ENCODE results near the gene TUBD1.
"Not testable (repeated sequence)": the region's sequence is repeated elsewhere in the genome, so short reads cannot be mapped to it uniquely, and the experiment has no call there.

Gene TUBD1

DNA sequence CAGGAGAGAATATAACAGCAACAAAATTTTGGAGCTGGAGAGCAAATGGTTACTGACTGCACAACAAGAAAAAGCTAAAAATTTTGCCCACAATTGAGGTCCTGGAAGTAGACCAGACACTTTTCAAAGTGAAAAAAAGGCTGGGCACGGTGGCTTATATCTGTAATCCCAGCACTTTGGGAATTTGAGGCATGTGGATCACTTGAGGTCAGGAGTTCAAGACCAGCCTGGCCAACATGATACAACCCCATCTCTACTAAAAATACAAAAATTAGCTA is 22.9 kb downstream of the TUBD1 start:
- DNase-seq (ENCODE audit: insufficient read length) = no peak
- FAIRE-seq = no peak
- TF ChIP-seq POLR2A (IDR thresholded peaks at IDR 0.05; ENCODE audit: low read depth, low read length) = no peak
- TF ChIP-seq POLR2AphosphoS5 (IDR thresholded peaks at IDR 0.05; ENCODE audit: low read depth, low read length) = no peak
- no peak for TF ChIP-seq TAF1 (IDR thresholded peaks at IDR 0.05; ENCODE audit: borderline replicate concordance, low read depth, low read length)

- no peak for DNase-seq (ENCODE audit: insufficient read length)
- no peak for FAIRE-seq
- TF ChIP-seq POLR2AphosphoS5 (IDR thresholded peaks at IDR 0.05; ENCODE audit: low read depth, low read length) = no peak
- TF ChIP-seq TAF1 (IDR thresholded peaks at IDR 0.05; ENCODE audit: borderline replicate concordance, low read depth, low read length) = no peak
- no peak for TF ChIP-seq POLR2A (IDR thresholded peaks at IDR 0.05; ENCODE audit: low read depth, low read length)
These were observed 29.1 kb downstream of the TUBD1 start for GRCh38 chr17:59863616-59864015.

- FAIRE-seq (peak; percentile 17), DNase-seq (ENCODE audit: insufficient read length) (no peak)
- TF ChIP-seq POLR2A (IDR thresholded peaks at IDR 0.05; ENCODE audit: low read depth, low read length) (no peak), TAF1 (IDR thresholded peaks at IDR 0.05; ENCODE audit: borderline replicate concordance, low read depth, low read length) (no peak), POLR2AphosphoS5 (IDR thresholded peaks at IDR 0.05; ENCODE audit: low read depth, low read length) (no peak)
These were observed 33.2 kb downstream of the TUBD1 start for GRCh38 chr17:59859444-59860025.

DNA sequence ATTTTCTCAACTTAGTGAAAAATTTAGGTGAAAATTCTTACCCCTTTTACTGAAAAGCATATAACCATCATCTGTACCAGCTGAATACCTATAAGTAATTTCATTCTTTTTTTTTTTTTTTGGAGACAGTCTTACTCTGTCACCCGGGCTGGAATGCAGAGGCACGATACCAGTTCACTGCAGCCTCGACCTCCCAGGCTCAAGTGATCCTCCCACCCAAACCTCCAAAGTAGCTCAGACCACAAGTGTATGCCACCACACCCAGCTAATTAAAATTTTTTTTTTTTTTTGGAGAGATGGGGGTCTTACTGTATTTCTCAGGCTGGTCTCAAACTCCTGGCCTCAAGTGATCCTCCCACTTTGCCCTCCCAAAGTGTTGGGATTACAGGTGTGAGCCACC is 33.8 kb downstream of the TUBD1 start:
- TF ChIP-seq POLR2A (IDR thresholded peaks at IDR 0.05; ENCODE audit: low read depth, low read length) (no peak), POLR2AphosphoS5 (IDR thresholded peaks at IDR 0.05; ENCODE audit: low read depth, low read length) (no peak), TAF1 (IDR thresholded peaks at IDR 0.05; ENCODE audit: borderline replicate concordance, low read depth, low read length) (no peak)
- no peak for FAIRE-seq
- DNase-seq (ENCODE audit: insufficient read length) = no peak

DNA sequence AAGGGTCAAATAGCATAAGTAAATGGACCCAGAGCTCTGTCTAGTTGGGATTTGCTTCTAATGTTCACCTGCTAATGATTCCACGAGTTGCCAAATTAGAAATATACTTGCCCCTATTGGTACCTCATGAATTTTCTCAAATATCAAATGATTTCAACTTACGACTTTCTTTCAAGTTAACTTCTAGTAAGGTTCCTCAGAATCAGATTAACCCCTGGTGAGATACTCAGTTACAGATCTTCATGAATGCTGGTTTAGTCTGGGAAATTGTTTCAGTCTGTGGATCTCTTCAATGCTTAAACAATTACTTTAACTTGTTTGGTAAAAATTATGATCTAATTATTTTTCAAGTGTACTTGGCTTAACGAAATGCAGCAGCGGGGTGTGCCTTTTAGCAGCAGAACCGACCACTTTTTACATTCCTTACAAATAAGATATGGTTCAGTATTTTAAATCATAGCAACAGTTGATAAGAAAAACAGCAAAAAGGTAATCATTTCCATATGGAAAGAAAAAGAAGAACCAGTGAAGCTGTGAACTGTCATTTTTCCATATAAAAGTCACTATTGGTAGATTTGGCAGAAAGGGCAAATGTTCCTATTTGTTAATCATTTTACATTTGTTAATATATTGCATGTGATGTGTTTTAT is 34.5 kb downstream of the TUBD1 start:
- no peak for FAIRE-seq
- no peak for DNase-seq (ENCODE audit: insufficient read length)
- TF ChIP-seq TAF1 (IDR thresholded peaks at IDR 0.05; ENCODE audit: borderline replicate concordance, low read depth, low read length) = no peak
- TF ChIP-seq POLR2AphosphoS5 (IDR thresholded peaks at IDR 0.05; ENCODE audit: low read depth, low read length) = no peak
- no peak for TF ChIP-seq POLR2A (IDR thresholded peaks at IDR 0.05; ENCODE audit: low read depth, low read length)

- DNase-seq (ENCODE audit: insufficient read length) (no peak), FAIRE-seq (no peak)
- TF ChIP-seq POLR2A (IDR thresholded peaks at IDR 0.05; ENCODE audit: low read depth, low read length) (no peak), TAF1 (IDR thresholded peaks at IDR 0.05; ENCODE audit: borderline replicate concordance, low read depth, low read length) (no peak), POLR2AphosphoS5 (IDR thresholded peaks at IDR 0.05; ENCODE audit: low read depth, low read length) (no peak)
These were observed 35.6 kb downstream of the TUBD1 start for GRCh38 chr17:59856859-59857794.

DNA sequence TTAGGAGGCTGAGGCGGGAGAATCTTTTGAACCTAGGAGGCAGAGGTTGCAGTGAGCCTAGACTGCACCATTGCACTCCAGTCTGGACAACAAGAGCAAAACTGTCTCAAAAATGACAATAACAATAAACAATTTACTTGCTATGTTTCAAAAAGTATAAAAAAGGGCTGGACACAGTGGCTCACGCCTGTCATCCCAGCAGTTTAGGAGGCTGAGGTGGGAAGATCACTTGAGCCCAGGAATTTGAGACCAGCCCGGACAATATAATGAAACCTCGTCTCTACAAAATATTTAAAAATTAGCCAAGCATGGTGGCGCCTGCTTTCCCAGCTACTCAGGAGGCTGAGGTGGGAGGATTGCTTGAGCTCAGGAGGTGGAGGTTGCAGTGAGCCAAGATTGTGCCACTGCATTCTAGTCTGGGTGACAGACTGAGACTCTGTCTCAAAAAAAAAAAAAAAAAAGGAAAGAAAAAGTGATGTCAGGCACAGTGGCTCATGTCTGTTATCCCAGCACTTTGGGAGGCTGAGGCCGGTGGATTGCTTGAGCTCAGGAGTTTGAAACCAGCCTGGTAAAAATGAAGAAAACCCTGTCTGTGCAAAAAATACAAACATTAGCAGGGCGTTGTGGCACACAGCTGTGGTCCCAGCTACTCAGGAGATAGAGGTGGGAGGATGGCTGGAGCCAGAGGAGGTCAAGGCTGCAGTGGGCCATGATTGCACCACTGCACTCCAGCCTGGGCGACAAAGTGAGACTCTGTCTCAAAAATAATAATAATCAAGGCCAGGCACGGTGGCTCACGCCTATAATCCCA is 38.6 kb downstream of the TUBD1 start:
- not testable (repeated sequence) for FAIRE-seq; DNase-seq (ENCODE audit: insufficient read length)

DNA sequence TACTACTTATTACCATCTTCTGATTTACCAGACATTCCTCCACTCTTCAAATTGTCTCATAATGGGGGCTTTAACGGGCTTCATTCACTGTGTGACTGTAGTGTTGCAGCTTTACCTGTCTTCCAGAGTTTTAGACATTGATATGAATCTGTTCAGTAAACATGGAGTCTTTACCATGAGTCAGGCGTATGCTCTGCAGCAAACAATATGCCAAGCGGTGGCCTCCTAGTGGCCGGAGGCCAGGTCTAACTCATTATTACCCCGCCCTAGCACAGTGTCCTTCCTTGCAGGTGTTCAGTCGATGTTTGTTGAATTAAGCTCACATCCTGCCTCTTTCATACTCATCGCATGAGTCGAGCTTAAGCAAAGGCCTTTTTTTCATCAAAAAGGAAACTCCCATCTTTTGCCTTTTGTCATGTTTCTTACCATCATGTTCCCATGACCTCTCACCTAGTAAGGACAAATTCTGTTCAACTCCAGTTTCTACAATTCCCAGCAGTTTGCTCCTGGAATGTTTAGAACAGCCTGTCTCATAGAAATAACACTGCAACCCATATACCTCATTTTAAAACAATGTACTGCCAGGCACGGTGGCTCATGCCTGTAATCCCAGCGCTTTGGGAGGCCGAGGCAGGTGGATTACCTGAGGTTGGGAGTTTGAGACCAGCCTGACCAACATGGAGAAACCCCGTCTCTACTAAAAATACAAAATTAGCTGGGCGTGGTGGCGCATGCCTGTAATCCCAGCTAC is 39.4 kb downstream of the TUBD1 start:
- DNase-seq (ENCODE audit: insufficient read length) (no peak), FAIRE-seq (no peak)
- TF ChIP-seq POLR2A (IDR thresholded peaks at IDR 0.05; ENCODE audit: low read depth, low read length) (no peak), POLR2AphosphoS5 (IDR thresholded peaks at IDR 0.05; ENCODE audit: low read depth, low read length) (no peak), TAF1 (IDR thresholded peaks at IDR 0.05; ENCODE audit: borderline replicate concordance, low read depth, low read length) (no peak)

DNA sequence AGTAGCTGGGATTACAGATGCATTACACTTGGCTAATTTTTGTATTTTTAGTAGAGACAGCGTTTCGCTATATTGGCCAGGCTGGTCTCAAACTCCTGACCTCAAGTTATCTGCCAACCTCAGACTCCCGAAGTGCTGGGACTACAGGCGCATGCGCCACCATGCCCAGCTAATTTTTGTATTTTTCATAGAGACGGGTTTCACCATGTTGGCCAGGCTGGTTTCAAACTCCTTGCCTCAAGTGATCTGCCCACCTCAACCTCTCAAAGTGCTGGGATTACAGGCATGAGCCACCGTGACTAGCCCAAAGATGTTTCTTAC is 39.9 kb downstream of the TUBD1 start:
- DNase-seq (ENCODE audit: insufficient read length); FAIRE-seq: not testable (repeated sequence)

DNA sequence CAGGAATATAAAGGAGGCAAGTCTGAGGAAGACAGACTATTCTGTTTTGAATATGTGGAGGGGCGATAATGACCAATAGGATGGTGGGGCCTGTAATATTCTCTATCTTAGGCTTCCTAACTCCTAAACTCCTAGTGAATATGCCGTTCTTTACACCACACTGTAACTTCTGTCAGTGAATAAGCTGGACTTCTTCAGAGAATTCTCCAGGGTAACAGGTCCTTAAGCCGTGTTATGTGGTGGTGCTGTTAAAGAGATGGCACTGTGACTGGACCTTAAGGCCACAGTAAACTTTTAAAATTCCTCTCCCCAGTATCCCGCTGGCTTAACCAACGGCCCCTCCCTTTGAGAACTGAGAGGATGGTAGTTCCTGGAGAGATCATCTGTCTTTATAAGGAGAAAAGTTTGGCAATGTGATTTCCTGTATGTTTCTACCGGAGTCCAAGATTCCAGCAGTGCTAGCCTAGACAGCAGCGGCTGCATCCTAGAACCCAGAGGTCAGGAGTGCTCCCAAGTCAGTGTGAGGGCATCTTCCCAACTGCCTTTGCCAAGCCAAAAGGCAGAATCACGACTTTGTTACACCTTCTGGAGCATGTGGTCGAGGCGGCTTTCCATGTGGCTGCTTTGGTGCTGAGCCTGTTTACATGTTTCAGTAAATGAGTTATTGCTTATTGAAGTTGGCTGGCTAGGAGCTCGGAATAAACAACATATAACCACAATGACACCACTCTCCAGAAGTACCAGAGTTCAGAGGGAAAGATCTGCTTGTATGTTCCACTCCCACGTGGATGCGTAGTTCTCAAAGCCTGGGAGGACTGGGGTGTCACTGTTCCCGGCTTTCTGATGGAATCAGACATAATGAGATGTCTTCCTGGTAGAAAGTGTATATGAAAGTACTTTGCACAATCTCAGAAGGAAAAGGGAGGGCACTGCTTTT is 41.0 kb downstream of the TUBD1 start:
- no peak for TF ChIP-seq TAF1 (IDR thresholded peaks at IDR 0.05; ENCODE audit: borderline replicate concordance, low read depth, low read length)
- no peak for TF ChIP-seq POLR2A (IDR thresholded peaks at IDR 0.05; ENCODE audit: low read depth, low read length)
- no peak for TF ChIP-seq POLR2AphosphoS5 (IDR thresholded peaks at IDR 0.05; ENCODE audit: low read depth, low read length)
- FAIRE-seq (no peak), DNase-seq (ENCODE audit: insufficient read length) (no peak)

GRCh38 chr17:59850311-59850710 is 42.4 kb downstream of the TUBD1 start:
- FAIRE-seq; DNase-seq (ENCODE audit: insufficient read length): not testable (repeated sequence)

Data from GM12892 (cell line).